Ecto neural progenitor cell (in vitro differentiated cells): ENCODE measurements around the gene PLEKHA8.
A peak's percentile ranks its signal among the peaks of the same experiment; 100 is the strongest.

Experiments used
- DNase-seq: peaks from one replicate; pipeline ENCODE4 v3.0.0-alpha.2; 2018; ENCODE audit warnings: low spot score

Gene PLEKHA8, protein sequence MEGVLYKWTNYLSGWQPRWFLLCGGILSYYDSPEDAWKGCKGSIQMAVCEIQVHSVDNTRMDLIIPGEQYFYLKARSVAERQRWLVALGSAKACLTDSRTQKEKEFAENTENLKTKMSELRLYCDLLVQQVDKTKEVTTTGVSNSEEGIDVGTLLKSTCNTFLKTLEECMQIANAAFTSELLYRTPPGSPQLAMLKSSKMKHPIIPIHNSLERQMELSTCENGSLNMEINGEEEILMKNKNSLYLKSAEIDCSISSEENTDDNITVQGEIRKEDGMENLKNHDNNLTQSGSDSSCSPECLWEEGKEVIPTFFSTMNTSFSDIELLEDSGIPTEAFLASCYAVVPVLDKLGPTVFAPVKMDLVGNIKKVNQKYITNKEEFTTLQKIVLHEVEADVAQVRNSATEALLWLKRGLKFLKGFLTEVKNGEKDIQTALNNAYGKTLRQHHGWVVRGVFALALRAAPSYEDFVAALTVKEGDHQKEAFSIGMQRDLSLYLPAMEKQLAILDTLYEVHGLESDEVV

DNA sequence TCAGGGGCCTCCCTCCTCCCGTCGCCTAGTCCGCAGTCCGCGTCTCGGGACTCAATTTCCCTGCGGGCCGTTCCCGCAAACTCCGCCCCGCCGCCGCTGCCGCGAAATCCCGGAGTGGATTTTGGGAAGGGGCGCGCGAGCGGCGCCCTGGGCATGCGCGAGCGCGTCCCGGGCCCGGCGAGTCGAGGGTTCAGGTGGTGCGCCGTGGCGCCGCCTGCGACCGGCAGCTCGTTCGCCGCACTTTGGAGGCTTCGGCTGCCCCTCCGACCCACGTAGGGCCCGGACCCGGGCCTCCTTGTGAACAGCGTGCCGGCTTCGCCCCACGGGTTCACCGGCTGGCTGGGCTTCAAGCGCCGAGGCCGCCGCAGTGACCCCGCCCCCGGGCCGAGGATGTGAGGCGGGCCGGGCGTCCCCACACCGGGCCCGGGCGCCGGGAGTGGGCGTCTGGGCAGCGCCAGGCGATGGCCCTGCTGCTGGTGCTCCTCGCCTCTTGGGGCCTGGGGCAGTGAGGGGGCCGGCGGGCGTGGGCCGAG lies at the start of gene PLEKHA8:
Gene PLEKHA8 (plus strand): TSS at position 197 of the 533 bp plus-strand sequence. CDS start 351 bp downstream, outside the sequence.
- DNase-seq = peak; percentile 96

DNA sequence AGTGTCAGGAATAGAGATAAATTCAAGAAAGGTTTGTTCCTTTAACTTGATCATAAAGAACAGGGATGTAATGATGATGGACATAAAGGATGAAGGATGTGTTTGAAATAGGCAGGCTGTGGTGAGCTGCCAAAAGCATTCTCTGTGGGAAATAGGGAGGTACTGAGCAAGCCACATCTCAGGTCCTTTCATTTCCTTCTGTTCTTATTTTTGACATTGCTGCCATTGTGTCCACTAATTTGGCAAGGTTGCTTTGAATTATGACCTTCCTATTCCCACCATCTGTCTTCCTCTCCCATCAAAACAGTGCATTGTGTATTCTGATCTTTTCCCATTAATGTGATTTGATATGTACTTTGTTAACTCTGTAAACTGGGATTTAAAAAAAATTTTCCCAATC lies 48.1 kb upstream of the PLEKHA8 start:
- no peak for DNase-seq

DNA sequence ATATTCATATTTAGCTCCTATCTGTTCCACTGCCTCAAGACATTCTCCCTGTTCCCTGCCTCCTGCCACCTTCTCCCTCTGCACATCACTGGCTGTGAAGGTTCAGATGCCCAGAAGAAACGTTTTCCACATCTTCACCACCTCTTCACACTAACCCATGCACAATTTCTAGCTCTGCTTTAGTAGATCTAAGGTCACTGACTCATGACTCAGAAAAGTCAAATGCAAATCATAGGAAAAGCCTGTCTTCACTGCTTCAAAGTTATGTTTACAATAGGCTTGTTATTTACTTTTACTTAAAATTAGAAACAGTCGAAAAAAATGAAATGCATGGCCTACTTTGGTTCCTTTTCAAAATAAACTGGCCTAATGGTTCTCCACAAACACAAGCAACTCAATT lies 41.1 kb upstream of the PLEKHA8 start:
- DNase-seq = no peak

DNA sequence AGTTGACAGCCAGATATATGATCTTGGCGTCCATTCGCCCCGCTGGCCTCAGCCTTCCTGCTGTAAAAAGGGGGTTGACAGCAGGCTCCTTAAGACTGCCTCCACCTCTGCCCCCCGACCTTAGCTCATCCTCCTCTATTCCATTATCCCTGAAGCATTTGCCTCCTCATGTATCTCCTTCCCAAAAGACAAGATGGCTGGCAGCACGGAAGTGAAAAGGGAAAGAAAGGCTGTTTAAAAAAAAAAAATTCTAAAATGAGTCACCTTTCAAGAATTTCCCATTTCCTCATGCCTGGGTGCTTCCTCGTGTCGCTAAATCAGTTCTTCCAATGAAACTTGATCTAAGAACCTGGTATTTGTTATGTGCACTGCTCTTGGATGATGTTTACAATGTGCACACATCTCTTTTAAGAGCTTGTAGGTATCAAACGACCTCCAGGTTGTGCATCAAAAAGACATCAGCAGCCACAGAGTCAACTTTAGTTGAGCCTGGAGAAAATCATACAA lies 40.3 kb upstream of the PLEKHA8 start:
- DNase-seq = no peak

DNA sequence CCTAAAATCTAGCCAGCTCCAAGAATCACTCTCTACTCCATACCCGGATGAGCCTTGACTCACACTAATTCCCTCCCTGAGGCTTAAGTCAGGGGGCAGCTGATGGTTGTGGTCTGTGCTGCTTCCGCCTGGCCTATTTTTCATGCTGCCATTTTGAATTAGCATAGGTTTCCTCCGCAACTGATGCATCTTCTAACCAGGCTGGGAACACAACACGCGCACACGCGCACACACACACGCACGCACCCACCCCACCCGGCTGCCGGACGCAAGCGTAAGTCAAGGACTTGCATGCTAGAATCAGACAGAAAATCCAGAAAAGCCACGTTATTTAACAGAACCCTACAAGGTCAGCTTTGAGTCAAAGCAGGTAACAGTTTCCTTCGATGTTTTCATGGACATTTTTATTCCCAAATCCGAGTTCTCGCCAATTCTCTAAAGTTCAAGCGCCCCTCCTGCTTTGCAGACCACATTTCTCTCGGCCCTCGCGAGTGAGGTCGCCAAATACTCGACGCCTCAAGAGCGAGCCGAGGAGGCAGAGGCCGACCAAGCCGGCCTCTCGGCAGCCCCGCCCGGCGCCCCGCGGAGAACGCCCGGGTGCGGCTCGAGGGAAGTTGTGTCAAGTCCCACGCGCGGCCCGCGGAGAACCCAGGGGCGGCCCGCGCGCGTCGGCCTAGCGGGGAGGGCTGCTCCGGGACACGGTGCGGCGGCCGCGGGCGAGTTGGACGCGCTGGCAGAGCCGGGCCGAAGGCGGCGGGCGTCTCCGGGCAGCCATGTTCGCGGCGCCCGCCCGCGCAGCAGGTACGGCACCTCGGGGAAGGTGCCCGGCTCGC lies 39.6 kb upstream of the PLEKHA8 start:
- peak; percentile 68 for DNase-seq

DNA sequence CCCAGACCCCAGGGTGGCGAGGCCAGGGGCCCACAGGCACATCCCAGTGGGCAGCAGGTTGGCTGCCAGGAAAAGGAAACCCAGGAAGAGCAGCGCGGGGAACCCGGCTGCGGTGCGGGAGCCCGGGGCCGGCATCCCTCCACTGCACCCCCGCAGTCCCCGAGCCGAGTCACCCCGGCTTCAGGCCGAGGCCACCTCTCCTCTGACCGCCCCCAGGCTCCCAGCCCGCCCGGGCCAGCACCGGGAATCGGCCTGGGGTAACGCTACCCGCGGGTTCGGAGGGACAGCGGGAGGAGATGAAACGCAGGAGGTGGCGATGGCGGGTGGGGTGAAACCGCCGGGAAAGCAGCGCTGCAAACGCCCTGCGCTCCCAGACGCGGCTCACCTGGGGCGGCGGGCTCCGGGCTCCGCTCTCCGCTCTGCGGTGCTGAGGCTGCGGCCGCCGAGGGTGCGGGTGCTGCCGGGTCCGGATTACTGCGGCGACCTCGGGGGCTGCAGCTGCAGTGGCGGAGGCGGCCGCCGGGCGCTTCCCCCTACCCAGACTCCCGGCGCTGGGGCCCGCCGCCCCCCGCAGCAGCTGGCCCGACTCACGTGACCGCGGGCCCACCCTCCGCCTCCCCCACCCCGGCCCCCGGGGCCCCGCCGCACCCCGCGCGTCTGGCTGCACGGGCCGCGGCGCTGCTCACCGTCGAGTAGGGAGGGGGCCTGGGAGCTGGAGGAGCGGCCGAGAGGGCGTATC lies 38.8 kb upstream of the PLEKHA8 start, which contains the start of gene SCRN1:
Gene SCRN1 (minus strand): TSS at position 545 of the 739 bp plus-strand sequence. CDS start 20,734 bp downstream, outside the sequence.
- DNase-seq = peak; percentile 77

DNA sequence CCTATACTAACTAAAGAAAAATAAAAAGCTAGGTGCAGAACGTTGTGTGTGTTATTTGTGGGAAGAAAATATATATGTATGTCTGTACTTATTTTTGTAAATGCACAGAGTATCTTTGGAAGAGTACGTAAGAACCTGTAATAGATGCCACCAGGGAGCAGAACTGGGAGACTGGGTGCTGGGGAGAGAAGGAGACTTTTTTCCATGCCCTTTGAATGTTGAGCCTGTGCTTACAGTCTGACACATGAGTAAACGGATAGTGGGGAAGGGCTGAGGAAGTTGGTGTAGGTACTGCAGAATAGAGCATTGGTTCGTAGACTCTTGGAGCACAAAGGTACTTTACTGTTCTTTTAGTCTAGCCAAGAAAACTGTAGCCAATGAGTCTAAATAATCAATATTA lies 37.3 kb upstream of the PLEKHA8 start:
- DNase-seq = no peak

DNA sequence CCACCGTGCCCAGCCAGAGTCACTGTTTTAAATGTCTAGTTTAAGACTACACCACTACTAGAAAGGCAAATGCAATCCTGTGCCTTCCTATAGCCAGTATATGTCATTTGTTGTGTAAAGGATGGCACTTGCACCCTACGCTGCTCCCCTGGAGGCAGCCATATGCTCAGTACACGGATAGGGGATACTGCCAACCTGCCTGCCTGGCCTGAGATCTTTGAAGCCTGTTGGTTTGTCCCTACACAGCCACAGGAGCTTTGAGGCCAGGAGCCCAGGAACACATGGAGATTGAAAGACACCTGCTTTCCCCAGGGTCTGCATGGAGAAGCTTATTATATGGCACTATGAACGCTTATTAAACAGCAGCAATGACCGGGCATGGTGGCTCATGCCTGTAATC lies 36.3 kb upstream of the PLEKHA8 start:
- no peak for DNase-seq

DNA sequence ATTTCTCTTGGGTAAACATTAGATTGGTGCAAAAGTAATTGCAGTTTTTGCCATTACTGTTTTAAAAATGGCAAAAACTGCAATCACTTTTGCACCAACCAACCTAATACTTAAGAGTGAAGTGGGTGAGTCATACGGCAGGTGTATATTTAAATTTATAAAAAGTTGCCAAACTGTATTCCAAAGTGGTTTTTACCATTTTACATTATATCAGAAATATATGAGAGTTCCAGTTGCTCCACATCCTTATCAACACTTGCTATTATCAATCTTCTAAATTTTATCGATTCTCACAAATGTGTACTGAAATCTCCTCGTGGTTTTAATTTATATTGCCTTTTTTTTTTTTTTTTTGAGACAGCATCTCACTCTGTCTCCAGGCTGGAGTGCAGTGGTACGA lies 35.1 kb upstream of the PLEKHA8 start:
- no peak for DNase-seq

DNA sequence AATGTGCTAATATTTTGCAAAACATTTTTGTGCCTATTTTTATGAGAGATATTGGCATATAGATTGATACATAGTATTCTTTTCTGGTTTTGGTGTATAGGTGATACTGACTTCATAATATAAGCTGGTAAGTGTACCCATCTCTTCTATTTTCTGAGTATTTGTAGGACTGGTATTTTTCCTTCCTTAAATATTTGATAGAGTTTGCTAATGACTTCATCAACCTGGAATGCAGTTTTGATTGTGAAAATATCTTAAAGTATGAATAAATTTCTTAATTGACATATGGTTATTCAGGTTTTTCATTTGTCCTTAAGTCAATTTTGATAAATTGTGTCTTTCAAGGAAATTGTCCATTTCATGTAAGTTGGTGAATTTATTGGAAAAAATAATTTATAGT lies 32.6 kb upstream of the PLEKHA8 start:
- DNase-seq = no peak

DNA sequence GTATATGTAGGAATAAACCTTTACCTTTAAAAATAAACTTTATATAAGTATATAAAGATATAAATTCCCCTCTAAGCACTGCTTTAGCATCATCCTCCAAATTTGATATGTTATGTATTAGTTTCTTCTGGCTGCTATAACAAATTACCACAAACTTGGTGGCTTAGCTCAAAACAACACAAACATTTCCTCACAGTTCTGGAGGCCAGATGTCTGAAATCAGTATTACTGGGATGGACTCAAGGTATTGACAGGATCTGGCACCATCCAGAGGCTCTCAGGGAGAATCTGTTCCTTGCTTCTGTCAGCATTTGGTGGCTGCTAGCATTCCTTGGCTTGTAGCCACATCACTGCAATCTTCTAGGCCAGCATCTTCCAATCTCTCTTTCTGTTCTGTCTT lies 31.9 kb upstream of the PLEKHA8 start:
- DNase-seq = no peak

DNA sequence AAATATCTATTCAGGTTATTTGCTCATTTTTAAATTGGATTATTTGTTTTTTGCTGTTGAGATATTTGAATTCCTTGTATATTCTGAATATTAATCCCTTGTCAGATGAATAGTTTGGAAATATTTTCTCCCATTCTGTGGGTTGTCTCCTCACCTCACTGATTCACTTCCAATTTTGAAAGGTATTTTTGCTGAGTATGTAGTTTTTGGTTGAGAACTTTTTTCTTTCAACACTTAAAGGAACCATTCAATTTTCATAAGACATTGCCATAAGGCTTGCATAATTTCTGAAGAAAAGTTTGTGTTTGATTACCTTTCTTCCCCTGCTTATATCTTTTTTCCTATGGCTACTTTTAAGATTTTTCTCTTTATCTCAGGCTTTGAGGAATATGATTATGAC lies 29.7 kb upstream of the PLEKHA8 start:
- no peak for DNase-seq

DNA sequence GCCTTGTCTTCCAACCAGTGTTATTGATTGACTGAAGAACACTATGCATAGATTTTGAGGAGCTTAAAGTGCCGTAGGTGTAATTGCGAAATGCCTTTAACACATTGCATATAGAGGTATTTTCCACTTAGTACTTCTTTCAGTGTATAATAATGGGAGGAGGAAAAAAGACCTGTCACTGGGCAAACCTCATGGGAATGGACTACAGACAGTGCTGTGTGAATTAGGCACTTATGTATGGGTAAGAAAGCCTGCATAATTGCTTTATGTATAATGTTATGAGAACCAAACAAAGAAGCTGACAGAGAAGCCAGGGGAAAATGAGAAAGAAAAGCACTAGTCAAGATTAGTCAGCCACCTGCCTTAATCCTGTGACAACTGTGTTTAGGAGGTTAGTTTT lies 26.2 kb upstream of the PLEKHA8 start:
- no peak for DNase-seq

DNA sequence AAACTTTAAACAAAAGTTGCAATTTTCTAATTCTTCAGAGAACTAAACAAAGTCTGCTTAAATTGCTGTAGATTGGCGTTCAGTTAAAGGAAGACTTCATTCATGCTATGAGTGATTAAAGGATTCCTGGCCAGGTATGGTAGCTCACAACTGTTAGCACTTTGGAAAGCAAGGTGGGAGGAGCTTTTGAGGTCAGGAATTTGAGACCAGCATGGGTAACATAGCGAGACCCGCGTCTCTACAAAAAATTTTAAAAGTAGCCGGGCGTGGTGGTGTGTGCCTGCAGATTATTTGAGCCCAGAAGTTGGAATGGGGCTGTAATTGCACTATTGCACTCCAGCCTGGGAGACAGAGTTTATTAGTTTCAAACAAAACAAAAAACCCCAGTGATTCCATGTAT lies 25.1 kb upstream of the PLEKHA8 start:
- DNase-seq = no peak

DNA sequence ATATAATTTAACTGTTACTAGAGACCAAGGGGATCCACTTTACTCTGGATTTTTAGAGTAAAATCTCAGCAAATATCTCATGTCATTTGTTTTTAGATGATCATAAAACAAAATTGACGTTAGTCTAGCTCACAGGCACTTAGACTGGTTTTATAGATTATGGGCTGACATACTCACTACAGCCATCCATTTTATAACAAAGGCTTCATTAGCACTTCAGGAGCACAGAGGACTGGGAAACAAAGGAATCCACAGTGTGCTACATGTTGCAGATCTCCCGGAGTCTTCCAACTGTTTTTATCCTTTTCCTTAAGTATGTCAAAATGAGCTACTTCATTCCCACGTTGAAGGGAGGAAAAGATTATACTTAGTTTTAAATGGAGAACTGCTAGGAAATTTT lies 22.7 kb upstream of the PLEKHA8 start:
- DNase-seq = no peak

DNA sequence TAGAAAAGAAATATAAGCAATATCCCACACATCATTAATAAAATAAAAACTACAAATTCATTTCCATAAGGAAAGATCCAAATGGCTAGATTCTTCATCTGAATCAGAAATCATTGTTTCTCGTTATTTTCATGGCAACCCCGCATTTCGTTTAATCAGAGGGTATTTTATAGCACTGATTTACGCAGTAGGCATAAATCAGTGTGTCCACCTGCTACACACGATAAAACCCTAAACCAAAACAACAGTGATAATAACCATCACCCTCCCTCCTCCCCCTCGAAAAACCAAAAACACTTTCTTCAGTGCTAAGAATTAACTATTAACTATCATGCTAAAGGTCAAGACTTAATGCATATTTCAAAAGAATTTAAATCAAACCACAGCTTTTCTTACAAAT lies 18.2 kb upstream of the PLEKHA8 start:
- DNase-seq = no peak

DNA sequence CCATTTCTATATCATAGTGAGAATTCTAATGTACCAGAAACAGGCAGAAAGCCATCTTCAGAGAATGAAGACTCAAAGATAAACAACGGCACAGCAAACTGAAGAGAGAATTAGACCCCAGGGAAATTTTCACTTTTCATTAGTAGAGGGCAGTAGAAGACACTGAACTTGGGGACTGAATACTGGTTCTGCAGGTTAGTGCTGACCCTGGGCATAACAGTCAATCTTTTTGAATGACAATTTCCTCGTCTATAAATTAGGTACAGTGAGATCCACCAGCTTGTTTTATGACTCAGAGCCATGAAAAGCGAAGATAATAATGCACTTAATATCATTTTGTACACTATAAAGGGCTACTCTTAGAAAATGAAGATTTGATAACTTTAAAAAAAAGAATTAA lies 15.5 kb upstream of the PLEKHA8 start:
- no peak for DNase-seq

DNA sequence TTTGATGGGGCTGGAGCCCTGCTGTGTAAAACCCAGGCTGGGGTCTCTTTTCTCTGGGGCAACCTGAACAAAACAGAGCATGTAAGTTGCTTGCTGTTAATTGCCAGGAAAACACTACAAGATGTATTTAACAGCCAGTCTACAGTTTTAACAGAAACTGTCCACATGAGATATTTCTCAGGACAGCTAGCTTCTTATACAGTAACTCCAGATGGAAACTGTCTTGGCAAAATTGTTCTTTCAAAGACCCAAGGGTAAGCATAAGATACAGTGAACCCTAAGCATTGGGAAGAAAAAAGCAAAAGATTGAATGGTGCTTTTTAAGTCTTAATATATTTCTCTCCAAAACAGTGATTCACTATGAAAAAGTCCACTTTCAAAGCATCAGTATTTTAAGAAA lies 9.8 kb upstream of the PLEKHA8 start:
- DNase-seq = no peak

DNA sequence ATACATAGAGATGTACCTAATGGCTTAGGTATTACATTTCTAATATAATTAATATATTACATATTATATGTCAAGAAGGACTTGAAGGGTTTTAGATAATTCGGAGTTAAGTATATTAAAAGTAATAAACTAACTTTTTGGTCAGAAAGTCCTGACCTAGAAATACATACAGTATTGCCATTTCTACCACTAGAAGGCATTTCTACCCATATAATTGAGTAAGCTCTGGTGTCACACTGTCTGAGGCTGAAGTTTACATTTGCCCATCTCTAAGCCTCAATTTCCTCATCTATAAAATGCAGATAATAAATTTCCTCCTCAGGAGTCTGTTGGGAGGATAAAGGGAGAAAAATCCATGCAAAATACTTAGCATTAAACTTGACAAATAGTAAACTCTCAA lies 8.8 kb upstream of the PLEKHA8 start:
- no peak for DNase-seq

DNA sequence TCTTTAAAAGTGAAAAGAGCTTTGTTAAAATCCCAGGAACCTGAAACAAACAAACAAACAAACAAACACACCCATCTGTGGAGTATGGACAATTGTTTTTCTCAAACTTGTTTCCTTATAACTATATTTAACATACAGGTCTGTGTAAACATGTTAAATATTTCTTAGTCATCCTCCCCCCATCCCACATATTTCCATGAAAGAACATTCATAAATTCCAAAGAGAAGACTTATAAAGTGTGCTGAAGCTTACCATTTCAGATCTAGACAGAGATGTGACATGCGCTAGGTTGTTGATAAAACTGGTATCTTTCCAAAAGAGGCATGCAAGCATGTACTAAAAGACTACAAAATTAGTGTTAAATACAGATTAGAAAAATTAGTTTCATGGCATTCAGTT lies 8.3 kb upstream of the PLEKHA8 start:
- no peak for DNase-seq

DNA sequence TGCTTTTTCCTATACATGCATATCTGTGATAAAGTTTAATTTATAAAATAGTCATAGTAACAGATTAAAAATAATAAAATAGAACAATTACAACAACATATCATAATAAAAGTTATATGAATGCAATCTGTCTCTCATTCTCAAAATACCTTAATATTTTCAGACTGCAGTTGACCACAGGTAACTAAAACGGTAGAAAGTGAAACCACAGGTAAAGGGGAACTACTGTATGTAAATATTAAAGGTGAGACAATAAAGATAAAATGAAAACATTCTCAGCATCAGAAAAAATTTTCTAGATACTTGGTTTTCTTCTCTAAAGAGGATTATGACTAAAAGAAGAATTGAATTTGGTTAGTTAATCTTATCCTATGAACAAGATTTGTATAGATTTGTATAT lies 7.7 kb upstream of the PLEKHA8 start:
- DNase-seq = no peak

DNA sequence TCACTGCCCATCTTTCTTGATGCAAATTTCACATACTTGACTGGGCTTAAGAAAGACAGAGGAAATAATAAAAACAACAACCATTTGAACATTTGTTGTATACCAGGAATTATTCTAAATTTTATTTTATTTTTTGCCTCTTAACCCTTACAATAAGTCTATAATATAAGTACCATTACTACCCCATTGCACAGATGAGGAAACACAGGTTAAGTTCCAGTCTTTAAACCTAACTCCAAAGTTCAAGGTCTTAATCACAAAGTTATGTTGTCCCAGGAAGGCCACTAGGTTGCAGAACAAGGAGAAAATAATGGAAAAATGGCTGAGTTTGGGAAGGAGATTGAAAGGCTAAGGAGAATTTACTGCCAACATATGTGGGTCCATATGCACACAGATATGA lies 5.2 kb upstream of the PLEKHA8 start:
- no peak for DNase-seq
